ENCODE results near the gene CEP20. TPM values are rescaled to one million over a fixed set of nuclear protein-coding genes. Genes with fewer than 3 reads are reported as not detected.

CEP20 gene
- total and polyA plus RNA-seq, 12 donors, result 15.2 to 63.8 (median 33.5) TPM

- peaks cover 9 to 16% of the 10 kb centered on the region in 2 donors for H3K4me1 ChIP-seq (replicated peaks in 1 of 2)
- no peak overlapping the region for H3K27ac ChIP-seq
- peaks cover 20% of the 10 kb centered on the region for H3K27me3 ChIP-seq
- no peak for DNase-seq
- H3K36me3 ChIP-seq (replicated peaks in 1 of 2), result no peaks in the 10 kb centered on the region
- TF ChIP-seq, protein P1, sequence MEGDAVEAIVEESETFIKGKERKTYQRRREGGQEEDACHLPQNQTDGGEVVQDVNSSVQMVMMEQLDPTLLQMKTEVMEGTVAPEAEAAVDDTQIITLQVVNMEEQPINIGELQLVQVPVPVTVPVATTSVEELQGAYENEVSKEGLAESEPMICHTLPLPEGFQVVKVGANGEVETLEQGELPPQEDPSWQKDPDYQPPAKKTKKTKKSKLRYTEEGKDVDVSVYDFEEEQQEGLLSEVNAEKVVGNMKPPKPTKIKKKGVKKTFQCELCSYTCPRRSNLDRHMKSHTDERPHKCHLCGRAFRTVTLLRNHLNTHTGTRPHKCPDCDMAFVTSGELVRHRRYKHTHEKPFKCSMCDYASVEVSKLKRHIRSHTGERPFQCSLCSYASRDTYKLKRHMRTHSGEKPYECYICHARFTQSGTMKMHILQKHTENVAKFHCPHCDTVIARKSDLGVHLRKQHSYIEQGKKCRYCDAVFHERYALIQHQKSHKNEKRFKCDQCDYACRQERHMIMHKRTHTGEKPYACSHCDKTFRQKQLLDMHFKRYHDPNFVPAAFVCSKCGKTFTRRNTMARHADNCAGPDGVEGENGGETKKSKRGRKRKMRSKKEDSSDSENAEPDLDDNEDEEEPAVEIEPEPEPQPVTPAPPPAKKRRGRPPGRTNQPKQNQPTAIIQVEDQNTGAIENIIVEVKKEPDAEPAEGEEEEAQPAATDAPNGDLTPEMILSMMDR (IDR thresholded peaks at IDR 0.05), result no peak
- TF ChIP-seq POLR2A (IDR thresholded peaks at IDR 0.05), result no peak
- intact Hi-C loops (cut with DNase I), result no loop called here
- 31 to 47% (median 43%) methylated on average over 2 of the region's 2 CpGs for WGBS, 4 donors
- no peaks in the 10 kb centered on the region for H3K9me3 ChIP-seq (replicated peaks in 1 of 3)
- no peak overlapping the region for H3K4me3 ChIP-seq
Measured at GRCh38 chr16:15856182-15856581, 32.2 kb downstream of the CEP20 start.

DNA sequence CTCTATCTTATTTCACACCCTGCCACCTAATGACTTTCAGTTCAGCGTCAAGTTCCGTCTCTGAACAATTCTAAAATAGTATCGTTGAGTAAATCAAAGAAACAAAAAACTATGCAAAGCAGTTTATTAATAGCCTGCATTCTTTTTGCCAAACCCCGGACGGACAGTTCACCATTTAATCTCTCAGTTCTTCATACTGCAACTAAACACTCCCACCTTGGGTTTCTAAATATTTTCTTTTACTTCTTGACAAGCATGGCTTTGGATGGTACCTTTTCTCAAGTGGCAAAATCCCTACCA lies 32.7 kb downstream of the CEP20 start:
- H3K27ac ChIP-seq, result no peak overlapping the region
- intact Hi-C loops (cut with DNase I), result no loop called here
- TF ChIP-seq, protein P1 (IDR thresholded peaks at IDR 0.05), result no peak
- TF ChIP-seq POLR2A (IDR thresholded peaks at IDR 0.05), result no peak
- H3K9me3 ChIP-seq (replicated peaks in 1 of 3), result no peaks in the 10 kb centered on the region
- 35 to 47% (median 39%) methylated on average over 5 of the region's 5 CpGs for WGBS, 4 donors
- H3K36me3 ChIP-seq (replicated peaks in 1 of 2), result no peaks in the 10 kb centered on the region
- H3K4me3 ChIP-seq, result no peak overlapping the region
- peaks cover 20% of the 10 kb centered on the region for H3K27me3 ChIP-seq
- peaks cover 9 to 16% of the 10 kb centered on the region in 2 donors for H3K4me1 ChIP-seq (replicated peaks in 1 of 2)
- DNase-seq, result no peak

DNA sequence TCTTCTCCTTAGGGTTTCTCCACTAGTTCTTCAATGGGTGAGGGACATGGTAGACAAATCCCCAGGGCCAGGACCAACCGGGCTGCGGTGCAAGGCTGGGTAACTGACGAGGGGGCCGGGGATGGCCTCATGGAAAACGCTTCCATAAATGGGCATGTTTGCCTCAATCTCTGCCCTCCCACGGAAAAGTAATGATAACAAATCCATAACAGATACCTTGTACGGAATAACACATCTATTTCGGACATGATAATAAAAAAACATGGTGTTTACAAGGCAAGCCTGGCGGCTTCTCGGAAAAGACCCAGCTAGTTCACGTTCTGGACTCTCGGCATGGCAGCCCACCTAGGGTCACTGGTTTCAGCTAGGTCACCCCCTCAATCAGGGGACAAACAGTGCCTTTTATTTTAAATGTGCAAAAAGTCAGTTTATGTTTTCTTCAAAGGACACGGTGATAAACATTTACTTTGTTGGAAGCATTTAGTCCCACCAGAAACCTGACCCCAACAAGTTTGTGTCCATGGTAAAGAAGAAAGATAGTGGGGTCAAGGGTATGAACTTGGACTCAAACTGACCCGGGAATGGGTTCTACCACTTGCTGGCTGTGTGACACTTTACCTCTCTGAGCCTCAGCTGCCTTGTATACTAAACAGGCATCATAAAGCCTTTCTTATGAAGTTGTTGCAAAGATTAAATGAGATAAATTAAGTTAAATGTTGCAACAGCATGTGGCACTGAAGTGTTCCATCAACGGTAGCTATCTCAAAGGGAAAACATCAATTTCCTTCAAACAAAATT lies 33.3 kb downstream of the CEP20 start:
- no peak for TF ChIP-seq POLR2A (IDR thresholded peaks at IDR 0.05)
- TF ChIP-seq, protein P1 (IDR thresholded peaks at IDR 0.05), result no peak
- Histone ChIP-seq H3K27ac (peak overlapping the region in 1 of 5 donors; percentile 20), H3K4me3 (no peak overlapping the region), H3K4me1 (replicated peaks in 1 of 2) (peaks cover 9 to 16% of the 10 kb centered on the region in 2 donors), H3K36me3 (replicated peaks in 1 of 2) (no peaks in the 10 kb centered on the region), H3K9me3 (replicated peaks in 1 of 3) (no peaks in the 10 kb centered on the region), H3K27me3 (peaks cover 20% of the 10 kb centered on the region)
- WGBS, 4 donors, result 55 to 65% (median 63%) methylated on average over 15 of the region's 15 CpGs
- intact Hi-C loops (cut with DNase I), result no loop called here
- no peak for DNase-seq

DNA sequence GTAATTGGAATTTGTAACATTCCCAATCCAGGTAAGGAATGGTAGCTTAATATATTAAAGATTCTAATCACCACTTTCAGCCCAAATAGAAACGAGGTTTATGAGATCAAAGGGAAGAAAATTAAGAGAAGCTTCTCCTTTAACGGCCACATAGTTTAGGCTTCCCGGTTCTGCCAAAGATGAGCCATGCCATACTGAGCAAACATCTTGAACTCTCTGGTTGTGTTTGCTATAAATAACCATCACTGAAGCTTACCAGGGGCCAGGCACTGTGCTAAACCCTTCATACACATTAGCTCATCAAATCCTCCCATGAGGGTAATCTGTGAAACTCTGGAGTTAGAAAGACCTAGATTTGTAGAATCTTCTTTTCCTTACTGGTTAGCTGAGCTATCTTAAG lies 34.3 kb downstream of the CEP20 start:
- intact Hi-C loops (cut with DNase I), result no loop called here
- H3K9me3 ChIP-seq (replicated peaks in 1 of 3), result no peaks in the 10 kb centered on the region
- peaks cover 20% of the 10 kb centered on the region for H3K27me3 ChIP-seq
- no peak for DNase-seq
- no peaks in the 10 kb centered on the region for H3K36me3 ChIP-seq (replicated peaks in 1 of 2)
- TF ChIP-seq, protein P1 (IDR thresholded peaks at IDR 0.05), result no peak
- TF ChIP-seq POLR2A (IDR thresholded peaks at IDR 0.05), result no peak
- peaks cover 9 to 16% of the 10 kb centered on the region in 2 donors for H3K4me1 ChIP-seq (replicated peaks in 1 of 2)
- H3K4me3 ChIP-seq, result no peak overlapping the region
- WGBS, 4 donors, result 57 to 63% (median 61%) methylated on average over 3 of the region's 3 CpGs
- H3K27ac ChIP-seq, result no peak overlapping the region

All from adrenal gland (tissue), 12 donors.